H1 (cell line): ENCODE results near the gene HIBADH. TPM values are rescaled to one million over a fixed set of nuclear protein-coding genes. Genes with fewer than 3 reads are reported as not detected.
A peak's percentile ranks its signal among the peaks of the same experiment; 100 is the strongest.

ENCODE experiments used
- CTBP2 ChIP-seq: IDR thresholded peaks from 2 replicates; pipeline ENCODE4 v1.7.0; 2011; ENCODE audit warnings: borderline replicate concordance, mild to moderate bottlenecking, moderate library complexity, mixed read lengths, low read length; ENCODE audit not compliant: insufficient read depth, insufficient read length
- GTF2F1 ChIP-seq: IDR thresholded peaks from 2 replicates; pipeline ENCODE4 v1.6.1; 2012; ENCODE audit warnings: low read depth, low read length, improper control_type of control experiment, borderline replicate concordance
- PHF8 ChIP-seq: fragments of 200-600 bp; sonication (generic); conservative IDR thresholded peaks from 2 replicates; pipeline ENCODE4 v1.7.1; 2012; ENCODE audit warnings: low read depth, mild to moderate bottlenecking, inconsistent platforms, low read length, moderate library complexity
- POLR2A ChIP-seq, 2 experiments: IDR thresholded peaks; 1 replicate in 1 of 2; 2 replicates in 1 of 2; pipeline ENCODE4 v1.6.1; 2011; ENCODE audit warnings: low read depth in 2 of 2, low read length in 2 of 2, mild to moderate bottlenecking in 2 of 2; ENCODE audit errors: control extremely low read depth in 1 of 2
- SP1 ChIP-seq: IDR thresholded peaks from 2 replicates; pipeline ENCODE4 v1.6.1; 2011; ENCODE audit warnings: low read depth, low read length
- SP4 ChIP-seq: IDR thresholded peaks from 2 replicates; pipeline ENCODE4 v1.6.1; 2012; ENCODE audit warnings: low read length, inconsistent platforms
- SUZ12 ChIP-seq: fragments of 200-600 bp; sonication (generic); IDR thresholded peaks from 2 replicates; pipeline ENCODE4 v1.6.1; 2012; ENCODE audit warnings: mild to moderate bottlenecking, inconsistent platforms, low read length, moderate library complexity, mixed read lengths
- polyA plus RNA-seq, 7 experiments: library from polyadenylated mRNA; depleted of rRNA in 3 of 7; stranded (reverse) in 5 of 7; unstranded in 2 of 7; fragments of >200 nt in 5 of 7; fragments of 200-250 nt in 2 of 7; gene quantifications; 1 replicate in 5 of 7; 2 replicates in 1 of 7; 4 replicates in 1 of 7; pipeline versions ENCODE4 v1.2.1 to v1.2.3, GENCODE V29; 2011 to 2013; ENCODE audit warnings: missing spikeins in 2 of 7, mixed read lengths in 2 of 7
- total RNA-seq: library from RNA; stranded (reverse); fragmentation: NEBNext Ultra II Directional; extraction: Animal tissue kit (Norgen Biotek cat#: 25700); gene quantifications from 2 replicates; pipeline ENCODE4 v1.2.1, GENCODE V29; 2021
- TF ChIP-seq, protein P1 (sequence below): IDR thresholded peaks from 2 replicates; pipeline ENCODE4 v1.6.1; 2012; ENCODE audit warnings: inconsistent platforms
- TF ChIP-seq, protein P2 (sequence below): fragments of 300-600 bp; sonication (generic); IDR thresholded peaks from 2 replicates; pipeline ENCODE4 v1.7.1; 2012; ENCODE audit warnings: low read length, moderate library complexity, mild to moderate bottlenecking, inconsistent platforms; ENCODE audit not compliant: insufficient replicate concordance

Gene HIBADH
- total and polyA plus RNA-seq, 2 of the 8 experiments (the other 6 are each of a cell fraction or from before 2014, with no cell fraction given): 30.1 to 39.5 TPM

DNA sequence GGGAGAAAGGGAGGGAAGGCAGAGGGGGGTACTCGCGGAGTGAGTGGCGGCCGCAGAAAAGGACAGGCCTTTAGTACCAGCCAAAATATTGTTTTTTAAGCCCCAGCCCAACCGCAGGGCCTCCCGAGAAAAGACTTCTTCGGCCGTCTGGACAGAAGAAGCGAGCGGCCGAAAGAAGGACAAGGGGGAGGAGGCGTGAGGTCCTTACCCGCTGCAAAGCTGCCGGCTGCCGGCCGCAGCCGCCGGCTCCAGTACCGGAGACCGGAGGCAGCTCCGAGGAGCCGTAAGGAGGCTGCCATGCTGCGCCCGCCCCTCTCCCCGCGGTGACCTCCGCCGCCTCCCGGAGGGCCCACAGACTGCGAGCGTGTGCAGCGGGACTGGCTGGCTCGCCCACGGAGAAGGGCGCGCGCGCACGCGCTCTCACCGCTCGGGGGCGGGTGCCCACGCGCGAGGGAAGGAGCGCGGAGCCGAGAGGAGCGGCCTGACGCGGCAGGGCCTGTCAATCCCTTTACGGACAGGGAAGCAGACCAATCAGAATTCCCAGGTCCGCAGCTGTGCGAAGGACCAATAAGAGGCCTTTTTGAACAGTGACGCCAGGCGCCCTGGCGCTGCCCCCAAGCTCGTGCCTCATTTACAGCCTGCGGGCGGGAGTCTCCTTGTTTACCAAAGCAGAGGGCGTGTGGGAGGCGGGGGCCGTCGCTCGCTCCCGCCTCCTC lies at the start of gene HIBADH (continued):
- TF ChIP-seq SP4 (peak; percentile 70; the same call in 1 of the 2 replicates), CTBP2 (no peak), SUZ12 (no peak), PHF8 (peak; percentile 86), GTF2F1 (no peak), SP1 (peak; percentile 97), POLR2A (IDR thresholded peaks at IDR 0.05; ENCODE audit: control extremely low read depth in 1 of 2, low read depth in 2 of 2, low read length in 2 of 2) (peak; percentile 49 to 66; a peak in 2 of 3 replicates)
- TF ChIP-seq, protein P1, sequence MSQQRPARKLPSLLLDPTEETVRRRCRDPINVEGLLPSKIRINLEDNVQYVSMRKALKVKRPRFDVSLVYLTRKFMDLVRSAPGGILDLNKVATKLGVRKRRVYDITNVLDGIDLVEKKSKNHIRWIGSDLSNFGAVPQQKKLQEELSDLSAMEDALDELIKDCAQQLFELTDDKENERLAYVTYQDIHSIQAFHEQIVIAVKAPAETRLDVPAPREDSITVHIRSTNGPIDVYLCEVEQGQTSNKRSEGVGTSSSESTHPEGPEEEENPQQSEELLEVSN: peak; percentile 91
- TF ChIP-seq, protein P2, sequence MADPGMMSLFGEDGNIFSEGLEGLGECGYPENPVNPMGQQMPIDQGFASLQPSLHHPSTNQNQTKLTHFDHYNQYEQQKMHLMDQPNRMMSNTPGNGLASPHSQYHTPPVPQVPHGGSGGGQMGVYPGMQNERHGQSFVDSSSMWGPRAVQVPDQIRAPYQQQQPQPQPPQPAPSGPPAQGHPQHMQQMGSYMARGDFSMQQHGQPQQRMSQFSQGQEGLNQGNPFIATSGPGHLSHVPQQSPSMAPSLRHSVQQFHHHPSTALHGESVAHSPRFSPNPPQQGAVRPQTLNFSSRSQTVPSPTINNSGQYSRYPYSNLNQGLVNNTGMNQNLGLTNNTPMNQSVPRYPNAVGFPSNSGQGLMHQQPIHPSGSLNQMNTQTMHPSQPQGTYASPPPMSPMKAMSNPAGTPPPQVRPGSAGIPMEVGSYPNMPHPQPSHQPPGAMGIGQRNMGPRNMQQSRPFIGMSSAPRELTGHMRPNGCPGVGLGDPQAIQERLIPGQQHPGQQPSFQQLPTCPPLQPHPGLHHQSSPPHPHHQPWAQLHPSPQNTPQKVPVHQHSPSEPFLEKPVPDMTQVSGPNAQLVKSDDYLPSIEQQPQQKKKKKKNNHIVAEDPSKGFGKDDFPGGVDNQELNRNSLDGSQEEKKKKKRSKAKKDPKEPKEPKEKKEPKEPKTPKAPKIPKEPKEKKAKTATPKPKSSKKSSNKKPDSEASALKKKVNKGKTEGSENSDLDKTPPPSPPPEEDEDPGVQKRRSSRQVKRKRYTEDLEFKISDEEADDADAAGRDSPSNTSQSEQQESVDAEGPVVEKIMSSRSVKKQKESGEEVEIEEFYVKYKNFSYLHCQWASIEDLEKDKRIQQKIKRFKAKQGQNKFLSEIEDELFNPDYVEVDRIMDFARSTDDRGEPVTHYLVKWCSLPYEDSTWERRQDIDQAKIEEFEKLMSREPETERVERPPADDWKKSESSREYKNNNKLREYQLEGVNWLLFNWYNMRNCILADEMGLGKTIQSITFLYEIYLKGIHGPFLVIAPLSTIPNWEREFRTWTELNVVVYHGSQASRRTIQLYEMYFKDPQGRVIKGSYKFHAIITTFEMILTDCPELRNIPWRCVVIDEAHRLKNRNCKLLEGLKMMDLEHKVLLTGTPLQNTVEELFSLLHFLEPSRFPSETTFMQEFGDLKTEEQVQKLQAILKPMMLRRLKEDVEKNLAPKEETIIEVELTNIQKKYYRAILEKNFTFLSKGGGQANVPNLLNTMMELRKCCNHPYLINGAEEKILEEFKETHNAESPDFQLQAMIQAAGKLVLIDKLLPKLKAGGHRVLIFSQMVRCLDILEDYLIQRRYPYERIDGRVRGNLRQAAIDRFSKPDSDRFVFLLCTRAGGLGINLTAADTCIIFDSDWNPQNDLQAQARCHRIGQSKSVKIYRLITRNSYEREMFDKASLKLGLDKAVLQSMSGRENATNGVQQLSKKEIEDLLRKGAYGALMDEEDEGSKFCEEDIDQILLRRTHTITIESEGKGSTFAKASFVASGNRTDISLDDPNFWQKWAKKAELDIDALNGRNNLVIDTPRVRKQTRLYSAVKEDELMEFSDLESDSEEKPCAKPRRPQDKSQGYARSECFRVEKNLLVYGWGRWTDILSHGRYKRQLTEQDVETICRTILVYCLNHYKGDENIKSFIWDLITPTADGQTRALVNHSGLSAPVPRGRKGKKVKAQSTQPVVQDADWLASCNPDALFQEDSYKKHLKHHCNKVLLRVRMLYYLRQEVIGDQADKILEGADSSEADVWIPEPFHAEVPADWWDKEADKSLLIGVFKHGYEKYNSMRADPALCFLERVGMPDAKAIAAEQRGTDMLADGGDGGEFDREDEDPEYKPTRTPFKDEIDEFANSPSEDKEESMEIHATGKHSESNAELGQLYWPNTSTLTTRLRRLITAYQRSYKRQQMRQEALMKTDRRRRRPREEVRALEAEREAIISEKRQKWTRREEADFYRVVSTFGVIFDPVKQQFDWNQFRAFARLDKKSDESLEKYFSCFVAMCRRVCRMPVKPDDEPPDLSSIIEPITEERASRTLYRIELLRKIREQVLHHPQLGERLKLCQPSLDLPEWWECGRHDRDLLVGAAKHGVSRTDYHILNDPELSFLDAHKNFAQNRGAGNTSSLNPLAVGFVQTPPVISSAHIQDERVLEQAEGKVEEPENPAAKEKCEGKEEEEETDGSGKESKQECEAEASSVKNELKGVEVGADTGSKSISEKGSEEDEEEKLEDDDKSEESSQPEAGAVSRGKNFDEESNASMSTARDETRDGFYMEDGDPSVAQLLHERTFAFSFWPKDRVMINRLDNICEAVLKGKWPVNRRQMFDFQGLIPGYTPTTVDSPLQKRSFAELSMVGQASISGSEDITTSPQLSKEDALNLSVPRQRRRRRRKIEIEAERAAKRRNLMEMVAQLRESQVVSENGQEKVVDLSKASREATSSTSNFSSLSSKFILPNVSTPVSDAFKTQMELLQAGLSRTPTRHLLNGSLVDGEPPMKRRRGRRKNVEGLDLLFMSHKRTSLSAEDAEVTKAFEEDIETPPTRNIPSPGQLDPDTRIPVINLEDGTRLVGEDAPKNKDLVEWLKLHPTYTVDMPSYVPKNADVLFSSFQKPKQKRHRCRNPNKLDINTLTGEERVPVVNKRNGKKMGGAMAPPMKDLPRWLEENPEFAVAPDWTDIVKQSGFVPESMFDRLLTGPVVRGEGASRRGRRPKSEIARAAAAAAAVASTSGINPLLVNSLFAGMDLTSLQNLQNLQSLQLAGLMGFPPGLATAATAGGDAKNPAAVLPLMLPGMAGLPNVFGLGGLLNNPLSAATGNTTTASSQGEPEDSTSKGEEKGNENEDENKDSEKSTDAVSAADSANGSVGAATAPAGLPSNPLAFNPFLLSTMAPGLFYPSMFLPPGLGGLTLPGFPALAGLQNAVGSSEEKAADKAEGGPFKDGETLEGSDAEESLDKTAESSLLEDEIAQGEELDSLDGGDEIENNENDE: no peak
